ENCODE results near the gene PCBP2.

GRCh38 chr12:53489242-53489864 is 37.5 kb downstream of the PCBP2 start:
- TF ChIP-seq CTCF (IDR thresholded peaks at IDR 0.05; ENCODE audit: poor library complexity) (no peak), EZH2 (IDR thresholded peaks at IDR 0.05; ENCODE audit: borderline replicate concordance) (no peak)

All from hepatocyte (in vitro differentiated cells).